ENCODE data around the gene EEA1.
"Not testable (repeated sequence)": the region's sequence is repeated elsewhere in the genome, so short reads cannot be mapped to it uniquely, and the experiment has no call there.

Gene EEA1

GRCh38 chr12:92827836-92828431, 101.2 kb downstream of the EEA1 start:
- Histone ChIP-seq H3K4me3 (ENCODE audit: low read length) (no peak overlapping the region), H3K9me3 (ENCODE audit: control insufficient read depth, insufficient read depth, low read length) (no peaks in the 10 kb centered on the region), H3K27ac (ENCODE audit: low read length) (no peak overlapping the region), H3K36me3 (ENCODE audit: control insufficient read depth, insufficient read depth, low read length) (no peaks in the 10 kb centered on the region), H3K27me3 (ENCODE audit: control insufficient read depth, insufficient read depth, low read length) (no peaks in the 10 kb centered on the region), H3K4me1 (ENCODE audit: control insufficient read depth, insufficient read depth, low read length) (no peaks in the 10 kb centered on the region)
- no CpG with 5 or more reads among the region's 4 CpGs for WGBS (ENCODE audit: insufficient coverage, insufficient read length)
- peak; percentile 9 for DNase-seq (ENCODE audit: low read depth, low spot score)

GRCh38 chr12:92821142-92821541, 108.0 kb downstream of the EEA1 start:
- no peak for DNase-seq (ENCODE audit: low read depth, low spot score)
- Histone ChIP-seq H3K4me1 (ENCODE audit: control insufficient read depth, insufficient read depth, low read length) (no peaks in the 10 kb centered on the region), H3K27me3 (ENCODE audit: control insufficient read depth, insufficient read depth, low read length) (no peaks in the 10 kb centered on the region), H3K36me3 (ENCODE audit: control insufficient read depth, insufficient read depth, low read length) (no peaks in the 10 kb centered on the region), H3K27ac (ENCODE audit: low read length) (no peak overlapping the region), H3K4me3 (ENCODE audit: low read length) (no peak overlapping the region), H3K9me3 (ENCODE audit: control insufficient read depth, insufficient read depth, low read length) (no peaks in the 10 kb centered on the region)
- 100% methylated on average over 1 of the region's 3 CpGs for WGBS (ENCODE audit: insufficient coverage, insufficient read length)

GRCh38 chr12:92814584-92814983, 114.5 kb downstream of the EEA1 start:
- H3K36me3 ChIP-seq (ENCODE audit: control insufficient read depth, insufficient read depth, low read length), result no peaks in the 10 kb centered on the region
- H3K27ac ChIP-seq (ENCODE audit: low read length), result no peak overlapping the region
- H3K4me3 ChIP-seq (ENCODE audit: low read length), result no peak overlapping the region
- WGBS (ENCODE audit: insufficient coverage, insufficient read length), result no CpG with 5 or more reads among the region's 2 CpGs
- H3K9me3 ChIP-seq (ENCODE audit: control insufficient read depth, insufficient read depth, low read length), result no peaks in the 10 kb centered on the region
- DNase-seq (ENCODE audit: low read depth, low spot score), result no peak
- H3K27me3 ChIP-seq (ENCODE audit: control insufficient read depth, insufficient read depth, low read length), result no peaks in the 10 kb centered on the region
- no peaks in the 10 kb centered on the region for H3K4me1 ChIP-seq (ENCODE audit: control insufficient read depth, insufficient read depth, low read length)

- no peaks in the 10 kb centered on the region for H3K27me3 ChIP-seq (ENCODE audit: control insufficient read depth, insufficient read depth, low read length)
- no peak overlapping the region for H3K27ac ChIP-seq (ENCODE audit: low read length)
- H3K4me1 ChIP-seq (ENCODE audit: control insufficient read depth, insufficient read depth, low read length), result no peaks in the 10 kb centered on the region
- WGBS (ENCODE audit: insufficient coverage, insufficient read length), result no CpG with 5 or more reads among the region's 4 CpGs
- DNase-seq (ENCODE audit: low read depth, low spot score), result no peak
- H3K36me3 ChIP-seq (ENCODE audit: control insufficient read depth, insufficient read depth, low read length), result no peaks in the 10 kb centered on the region
- no peaks in the 10 kb centered on the region for H3K9me3 ChIP-seq (ENCODE audit: control insufficient read depth, insufficient read depth, low read length)
- H3K4me3 ChIP-seq (ENCODE audit: low read length), result no peak overlapping the region
Observed at GRCh38 chr12:92810370-92810769, 118.7 kb downstream of the EEA1 start.

- no peak for DNase-seq (ENCODE audit: low read depth, low spot score)
- no peaks in the 10 kb centered on the region for H3K27me3 ChIP-seq (ENCODE audit: control insufficient read depth, insufficient read depth, low read length)
- H3K36me3 ChIP-seq (ENCODE audit: control insufficient read depth, insufficient read depth, low read length), result no peaks in the 10 kb centered on the region
- no peak overlapping the region for H3K27ac ChIP-seq (ENCODE audit: low read length)
- WGBS (ENCODE audit: insufficient coverage, insufficient read length), result no CpG with 5 or more reads among the region's 1 CpG
- H3K9me3 ChIP-seq (ENCODE audit: control insufficient read depth, insufficient read depth, low read length), result no peaks in the 10 kb centered on the region
- no peak overlapping the region for H3K4me3 ChIP-seq (ENCODE audit: low read length)
- no peaks in the 10 kb centered on the region for H3K4me1 ChIP-seq (ENCODE audit: control insufficient read depth, insufficient read depth, low read length)
Observed at GRCh38 chr12:92803903-92804302, 125.2 kb downstream of the EEA1 start.

GRCh38 chr12:92802906-92803305, 126.2 kb downstream of the EEA1 start:
- Histone ChIP-seq H3K36me3 (ENCODE audit: control insufficient read depth, insufficient read depth, low read length) (no peaks in the 10 kb centered on the region), H3K9me3 (ENCODE audit: control insufficient read depth, insufficient read depth, low read length) (no peaks in the 10 kb centered on the region), H3K4me1 (ENCODE audit: control insufficient read depth, insufficient read depth, low read length) (no peaks in the 10 kb centered on the region), H3K27me3 (ENCODE audit: control insufficient read depth, insufficient read depth, low read length) (no peaks in the 10 kb centered on the region), H3K27ac (ENCODE audit: low read length) (no peak overlapping the region), H3K4me3 (ENCODE audit: low read length) (no peak overlapping the region)
- no CpG with 5 or more reads among the region's 3 CpGs for WGBS (ENCODE audit: insufficient coverage, insufficient read length)
- no peak for DNase-seq (ENCODE audit: low read depth, low spot score)

GRCh38 chr12:92796650-92797049, 132.4 kb downstream of the EEA1 start:
- no peak overlapping the region for H3K27ac ChIP-seq (ENCODE audit: low read length)
- DNase-seq (ENCODE audit: low read depth, low spot score), result no peak
- H3K9me3 ChIP-seq (ENCODE audit: control insufficient read depth, insufficient read depth, low read length), result no peaks in the 10 kb centered on the region
- H3K4me3 ChIP-seq (ENCODE audit: low read length), result no peak overlapping the region
- no peaks in the 10 kb centered on the region for H3K36me3 ChIP-seq (ENCODE audit: control insufficient read depth, insufficient read depth, low read length)
- H3K27me3 ChIP-seq (ENCODE audit: control insufficient read depth, insufficient read depth, low read length), result no peaks in the 10 kb centered on the region
- no peaks in the 10 kb centered on the region for H3K4me1 ChIP-seq (ENCODE audit: control insufficient read depth, insufficient read depth, low read length)

- no peak overlapping the region for H3K4me3 ChIP-seq (ENCODE audit: low read length)
Observed at GRCh38 chr12:92794814-92795213, 134.3 kb downstream of the EEA1 start.

GRCh38 chr12:92794356-92794755, 134.7 kb downstream of the EEA1 start:
- not testable (repeated sequence) for H3K27me3 ChIP-seq (ENCODE audit: control insufficient read depth, insufficient read depth, low read length); H3K27ac ChIP-seq (ENCODE audit: low read length); DNase-seq (ENCODE audit: low read depth, low spot score); H3K9me3 ChIP-seq (ENCODE audit: control insufficient read depth, insufficient read depth, low read length); H3K4me1 ChIP-seq (ENCODE audit: control insufficient read depth, insufficient read depth, low read length); H3K36me3 ChIP-seq (ENCODE audit: control insufficient read depth, insufficient read depth, low read length); H3K4me3 ChIP-seq (ENCODE audit: low read length)
- WGBS (ENCODE audit: insufficient coverage, insufficient read length), result no CpG with 5 or more reads among the region's 5 CpGs

More at GRCh38 chr12:92794814-92795213, 134.3 kb downstream of the EEA1 start:
- Histone ChIP-seq H3K4me1 (ENCODE audit: control insufficient read depth, insufficient read depth, low read length) (no peaks in the 10 kb centered on the region), H3K27ac (ENCODE audit: low read length) (no peak overlapping the region), H3K9me3 (ENCODE audit: control insufficient read depth, insufficient read depth, low read length) (no peaks in the 10 kb centered on the region), H3K27me3 (ENCODE audit: control insufficient read depth, insufficient read depth, low read length) (no peaks in the 10 kb centered on the region), H3K36me3 (ENCODE audit: control insufficient read depth, insufficient read depth, low read length) (no peaks in the 10 kb centered on the region)
- DNase-seq (ENCODE audit: low read depth, low spot score), result no peak

- Histone ChIP-seq H3K9me3 (ENCODE audit: control insufficient read depth, insufficient read depth, low read length) (no peaks in the 10 kb centered on the region), H3K4me3 (ENCODE audit: low read length) (no peak overlapping the region), H3K36me3 (ENCODE audit: control insufficient read depth, insufficient read depth, low read length) (no peaks in the 10 kb centered on the region), H3K27ac (ENCODE audit: low read length) (no peak overlapping the region), H3K27me3 (ENCODE audit: control insufficient read depth, insufficient read depth, low read length) (no peaks in the 10 kb centered on the region), H3K4me1 (ENCODE audit: control insufficient read depth, insufficient read depth, low read length) (no peaks in the 10 kb centered on the region)
- 100% methylated on average over 1 of the region's 1 CpG for WGBS (ENCODE audit: insufficient coverage, insufficient read length)
- DNase-seq (ENCODE audit: low read depth, low spot score), result no peak
Observed at GRCh38 chr12:92786045-92786444, 143.1 kb downstream of the EEA1 start.

- H3K9me3 ChIP-seq (ENCODE audit: control insufficient read depth, insufficient read depth, low read length), result no peaks in the 10 kb centered on the region
- no peaks in the 10 kb centered on the region for H3K27me3 ChIP-seq (ENCODE audit: control insufficient read depth, insufficient read depth, low read length)
- no CpG with 5 or more reads among the region's 1 CpG for WGBS (ENCODE audit: insufficient coverage, insufficient read length)
- DNase-seq (ENCODE audit: low read depth, low spot score), result no peak
- H3K36me3 ChIP-seq (ENCODE audit: control insufficient read depth, insufficient read depth, low read length), result no peaks in the 10 kb centered on the region
- H3K4me1 ChIP-seq (ENCODE audit: control insufficient read depth, insufficient read depth, low read length), result no peaks in the 10 kb centered on the region
- no peak overlapping the region for H3K27ac ChIP-seq (ENCODE audit: low read length)
- H3K4me3 ChIP-seq (ENCODE audit: low read length), result no peak overlapping the region
Observed at GRCh38 chr12:92785563-92785950, 143.5 kb downstream of the EEA1 start.
